DMS 273 treated with DMSO at 0.1 percent for 48 hours (cell line): ENCODE results near the gene DAO.

ENCODE experiments used
- DNase-seq: peaks from one replicate; lab custom pipeline; 2025; lab: John Stamatoyannopoulos, UW

The DAO gene

GRCh38 chr12:108875682-108876361, 4.1 kb upstream of the DAO start:
- DNase-seq = no peak

GRCh38 chr12:108876550-108876949, 3.3 kb upstream of the DAO start:
- DNase-seq = no peak

DNA sequence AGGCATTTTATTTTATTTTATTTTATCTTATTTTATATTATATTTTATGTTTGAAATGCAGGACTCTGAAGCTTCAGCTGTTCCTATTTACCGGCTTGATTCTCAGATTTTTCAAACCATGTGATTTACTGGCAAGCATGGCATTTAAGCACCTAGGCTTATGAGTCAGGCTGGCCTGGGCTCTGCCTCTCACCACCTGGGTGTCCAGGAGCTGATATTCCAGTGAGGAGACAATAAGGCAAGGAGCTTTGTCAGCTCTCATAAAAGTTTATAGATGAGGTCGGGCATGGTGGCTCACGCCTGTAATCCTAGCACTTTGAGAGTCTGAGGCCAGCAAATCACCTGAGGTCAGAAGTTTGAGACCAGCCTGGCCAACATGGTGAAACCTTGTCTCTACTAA, 2.1 kb downstream of the DAO start:
- DNase-seq = no peak

- DNase-seq = no peak
Measured at GRCh38 chr12:108884116-108885012, 4.5 kb downstream of the DAO start.

GRCh38 chr12:108886873-108887629, 7.2 kb downstream of the DAO start:
- no peak for DNase-seq

- no peak for DNase-seq
Measured at GRCh38 chr12:108888031-108888430, 8.1 kb downstream of the DAO start.

GRCh38 chr12:108890208-108890607, 10.3 kb downstream of the DAO start:
- no peak for DNase-seq

- no peak for DNase-seq
Measured at GRCh38 chr12:108895220-108895802, 15.4 kb downstream of the DAO start.

- DNase-seq = no peak
Measured at GRCh38 chr12:108896336-108896735, 16.4 kb downstream of the DAO start.

- DNase-seq = no peak
Measured at GRCh38 chr12:108896817-108897216, 16.9 kb downstream of the DAO start.

GRCh38 chr12:108899145-108899544, 19.3 kb downstream of the DAO start:
- no peak for DNase-seq

- no peak for DNase-seq
Measured at GRCh38 chr12:108905725-108906124, 25.8 kb downstream of the DAO start.

- DNase-seq = no peak
Measured at GRCh38 chr12:108906971-108907370, 27.1 kb downstream of the DAO start.

DNA sequence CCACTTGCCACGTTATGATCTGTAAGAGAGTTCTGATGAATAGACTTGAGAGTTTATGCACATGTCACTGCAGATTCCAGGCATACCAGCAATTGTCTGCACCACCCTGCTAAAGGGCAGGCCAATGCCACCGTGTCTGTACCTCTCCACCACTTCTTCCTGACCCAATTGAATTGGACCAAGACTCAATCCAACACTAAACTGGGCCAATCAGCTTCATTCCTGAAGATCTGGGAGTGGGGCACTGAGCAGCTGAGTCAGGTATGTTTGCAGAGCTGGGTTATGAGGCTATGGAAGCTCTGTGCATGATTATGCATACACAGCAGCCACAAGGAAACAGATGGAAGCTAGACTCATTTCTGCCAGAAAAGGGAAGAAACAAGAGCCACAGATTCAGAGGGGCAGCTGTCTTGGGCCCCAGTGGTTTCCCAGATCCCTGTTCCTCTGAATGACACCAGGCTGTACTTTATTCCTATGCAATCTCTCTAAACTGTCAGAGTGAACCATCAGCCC, 28.0 kb downstream of the DAO start:
- DNase-seq = no peak

- DNase-seq = no peak
Measured at GRCh38 chr12:108910336-108910735, 30.4 kb downstream of the DAO start.

DNA sequence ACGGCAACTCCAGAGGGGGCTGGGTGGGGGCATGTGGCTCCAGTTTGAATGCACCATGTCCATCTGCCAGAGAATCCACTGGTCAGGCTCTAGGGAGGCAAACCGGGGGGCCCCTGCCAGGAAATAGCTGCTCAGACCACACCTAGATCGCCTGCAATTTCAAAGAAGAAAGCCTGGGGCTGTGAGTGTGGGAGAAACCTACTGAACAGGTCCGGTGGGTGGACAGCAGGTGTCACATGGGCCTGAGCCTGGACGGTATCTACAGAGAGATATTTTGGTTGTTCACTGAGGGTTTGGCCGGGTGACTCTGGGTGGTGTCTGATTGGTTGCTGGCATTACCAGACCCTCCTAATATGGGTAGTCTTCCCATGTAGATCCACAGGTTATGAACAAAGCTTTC, 32.0 kb downstream of the DAO start:
- DNase-seq = no peak

DNA sequence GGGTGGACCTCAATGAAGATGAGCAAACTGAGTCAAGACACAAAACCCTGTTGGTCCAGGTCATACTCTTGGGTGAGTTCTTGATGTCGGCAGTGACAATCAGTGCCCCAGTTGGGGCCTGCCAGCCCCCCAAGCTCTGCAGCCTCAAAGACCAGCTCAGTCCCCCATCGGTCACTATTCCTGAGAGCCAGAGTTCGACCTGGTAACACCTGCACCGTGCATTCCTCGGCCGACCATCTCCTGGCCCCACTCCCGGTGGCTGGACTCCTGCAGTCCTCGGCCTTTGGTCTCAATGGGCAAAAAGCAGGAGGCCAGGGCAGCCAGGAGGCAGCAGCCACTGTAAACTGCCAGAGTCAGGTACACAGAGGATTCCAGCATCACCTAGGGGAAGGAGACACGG, 32.5 kb downstream of the DAO start:
- DNase-seq = no peak

GRCh38 chr12:108914121-108914531, 34.2 kb downstream of the DAO start:
- no peak for DNase-seq

DNA sequence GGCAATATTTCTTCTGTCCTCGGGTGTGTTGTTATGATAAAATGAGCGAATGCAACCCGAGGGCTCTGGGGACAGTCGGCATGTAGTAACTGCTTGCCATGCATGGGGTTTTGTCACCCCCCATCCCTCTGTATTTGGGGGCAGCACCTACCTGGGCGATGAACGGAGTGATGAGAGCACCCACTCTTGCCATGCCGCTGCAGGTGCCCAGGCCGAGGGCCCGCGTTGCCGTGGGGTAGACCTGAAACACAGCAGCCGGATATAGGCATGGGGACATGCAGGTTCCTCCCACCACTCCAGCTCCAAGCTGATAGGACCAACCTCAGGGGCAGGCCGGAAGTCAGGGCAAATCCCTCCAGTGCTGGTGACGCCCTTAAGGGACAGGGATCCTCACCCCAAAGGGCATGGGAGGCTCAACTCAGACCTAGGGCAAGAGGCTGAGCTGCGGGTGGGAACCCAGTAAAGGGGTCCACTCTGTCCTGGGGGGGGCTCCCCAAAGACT, 35.8 kb downstream of the DAO start:
- no peak for DNase-seq

DNA sequence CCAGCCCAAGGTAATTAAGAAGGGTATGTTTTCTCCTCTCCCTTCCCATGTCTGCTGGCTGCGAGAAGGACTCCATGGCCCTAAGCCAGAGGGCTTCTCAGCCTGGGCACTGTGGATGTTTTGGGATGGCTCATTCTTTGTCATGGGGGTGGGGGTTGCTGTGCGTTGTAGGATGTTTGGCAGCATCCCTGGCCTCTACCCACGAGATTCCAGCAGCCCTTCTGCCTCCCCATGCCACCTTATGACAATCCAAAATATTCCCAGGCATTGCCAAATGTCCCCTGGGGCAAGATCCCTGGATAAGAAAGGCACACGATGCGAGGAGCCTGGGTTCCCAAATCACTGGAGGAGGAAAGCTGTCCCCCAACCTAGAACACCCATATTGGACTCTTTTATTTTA, 36.4 kb downstream of the DAO start:
- DNase-seq = no peak

GRCh38 chr12:108918206-108918605, 38.3 kb downstream of the DAO start:
- DNase-seq = no peak
